ENCODE measurements around the gene TET1.

GRCh38 chr10:68598978-68599770 lies 39.0 kb downstream of the TET1 start:
- TF ChIP-seq CTCF (IDR thresholded peaks at IDR 0.05) (no peak), EP300 (IDR thresholded peaks at IDR 0.05) (no peak)
